GM19467 (cell line): ENCODE results near the gene ARHGEF35.
A peak's percentile ranks its signal among the peaks of the same experiment; 100 is the strongest.
"Not testable (repeated sequence)": the region's sequence is repeated elsewhere in the genome, so short reads cannot be mapped to it uniquely, and the experiment has no call there.

ENCODE experiments used
- ATAC-seq: cut with Tn5 transposase; IDR thresholded peaks from one replicate; pipeline ENCODE4 v1.9.1; 2021; ENCODE audit warnings: mild to moderate bottlenecking, moderate library complexity; ENCODE audit not compliant: unreplicated experiment

ARHGEF35 gene

GRCh38 chr7:144195212-144195872, at the start of gene ARHGEF35:
TSS of gene ARHGEF35 (minus strand) at chr7:144195833. CDS start at chr7:144188383, 7,450 bp downstream.
- peak; percentile 79 for ATAC-seq

GRCh38 chr7:144245372-144245771, 49.7 kb upstream of the ARHGEF35 start:
- ATAC-seq: not testable (repeated sequence)

- ATAC-seq: not testable (repeated sequence)
Observed at GRCh38 chr7:144239365-144239764, 43.7 kb upstream of the ARHGEF35 start, which contains the start of gene OR2A42. TSS of gene OR2A42 (minus strand) at chr7:144239605. CDS start at chr7:144232843, 6,762 bp downstream.

GRCh38 chr7:144238530-144239082, 43.0 kb upstream of the ARHGEF35 start:
- not testable (repeated sequence) for ATAC-seq

- ATAC-seq: not testable (repeated sequence)
Observed at GRCh38 chr7:144233039-144233438, 37.4 kb upstream of the ARHGEF35 start.

GRCh38 chr7:144231027-144231426, 35.4 kb upstream of the ARHGEF35 start:
- not testable (repeated sequence) for ATAC-seq

GRCh38 chr7:144228810-144229209, 33.2 kb upstream of the ARHGEF35 start:
- not testable (repeated sequence) for ATAC-seq

- ATAC-seq: not testable (repeated sequence)
Observed at GRCh38 chr7:144226866-144227265, 31.2 kb upstream of the ARHGEF35 start.

- not testable (repeated sequence) for ATAC-seq
Observed at GRCh38 chr7:144223675-144224074, 28.0 kb upstream of the ARHGEF35 start.

- not testable (repeated sequence) for ATAC-seq
Observed at GRCh38 chr7:144220531-144220930, 24.9 kb upstream of the ARHGEF35 start.

GRCh38 chr7:144219149-144219548, 23.5 kb upstream of the ARHGEF35 start:
- ATAC-seq: not testable (repeated sequence)

GRCh38 chr7:144218581-144218980, 22.9 kb upstream of the ARHGEF35 start:
- not testable (repeated sequence) for ATAC-seq

- ATAC-seq: not testable (repeated sequence)
Observed at GRCh38 chr7:144217200-144217599, 21.6 kb upstream of the ARHGEF35 start.

GRCh38 chr7:144205306-144205705, 9.7 kb upstream of the ARHGEF35 start:
- ATAC-seq: not testable (repeated sequence)

- ATAC-seq: not testable (repeated sequence)
Observed at GRCh38 chr7:144203086-144203485, 7.5 kb upstream of the ARHGEF35 start.

- peak; percentile 27 for ATAC-seq
Observed at GRCh38 chr7:144201978-144202377, 6.3 kb upstream of the ARHGEF35 start.

- not testable (repeated sequence) for ATAC-seq
Observed at GRCh38 chr7:144198934-144199333, 3.3 kb upstream of the ARHGEF35 start.

GRCh38 chr7:144194453-144194852, 1.2 kb downstream of the ARHGEF35 start:
- ATAC-seq: not testable (repeated sequence)

GRCh38 chr7:144193782-144194181, 1.9 kb downstream of the ARHGEF35 start:
- not testable (repeated sequence) for ATAC-seq

GRCh38 chr7:144188578-144189171, 7.0 kb downstream of the ARHGEF35 start:
- ATAC-seq: not testable (repeated sequence)

GRCh38 chr7:144187848-144188247, 7.8 kb downstream of the ARHGEF35 start:
- not testable (repeated sequence) for ATAC-seq

- ATAC-seq: not testable (repeated sequence)
Observed at GRCh38 chr7:144183166-144183565, 12.5 kb downstream of the ARHGEF35 start, which contains the start of gene CTAGE4. TSS of gene CTAGE4 (plus strand) at chr7:144183466. CDS start at chr7:144183504, 38 bp downstream.
